ENCODE data around the gene FOXK1. TPM values are rescaled to one million over a fixed set of nuclear protein-coding genes. Genes with fewer than 3 reads are reported as not detected.

Gene FOXK1
- total and polyA plus RNA-seq, 2 of the 13 experiments (the other 11 are each of a cell fraction or from before 2014, with no cell fraction given) = 4.6 to 8.8 TPM

- TF ChIP-seq, protein P1, sequence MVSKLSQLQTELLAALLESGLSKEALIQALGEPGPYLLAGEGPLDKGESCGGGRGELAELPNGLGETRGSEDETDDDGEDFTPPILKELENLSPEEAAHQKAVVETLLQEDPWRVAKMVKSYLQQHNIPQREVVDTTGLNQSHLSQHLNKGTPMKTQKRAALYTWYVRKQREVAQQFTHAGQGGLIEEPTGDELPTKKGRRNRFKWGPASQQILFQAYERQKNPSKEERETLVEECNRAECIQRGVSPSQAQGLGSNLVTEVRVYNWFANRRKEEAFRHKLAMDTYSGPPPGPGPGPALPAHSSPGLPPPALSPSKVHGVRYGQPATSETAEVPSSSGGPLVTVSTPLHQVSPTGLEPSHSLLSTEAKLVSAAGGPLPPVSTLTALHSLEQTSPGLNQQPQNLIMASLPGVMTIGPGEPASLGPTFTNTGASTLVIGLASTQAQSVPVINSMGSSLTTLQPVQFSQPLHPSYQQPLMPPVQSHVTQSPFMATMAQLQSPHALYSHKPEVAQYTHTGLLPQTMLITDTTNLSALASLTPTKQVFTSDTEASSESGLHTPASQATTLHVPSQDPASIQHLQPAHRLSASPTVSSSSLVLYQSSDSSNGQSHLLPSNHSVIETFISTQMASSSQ (IDR thresholded peaks at IDR 0.05; ENCODE audit: low read depth) = peak; percentile 55; the same call in 1 of the 2 replicates
- TF ChIP-seq, protein P1 (CRISPR knock-in tag; IDR thresholded peaks at IDR 0.05; ENCODE audit: borderline replicate concordance) = no peak
- TF ChIP-seq HES4 (CRISPR knock-in tag; IDR thresholded peaks at IDR 0.05; ENCODE audit: borderline replicate concordance) (no peak), TAF1 (CRISPR knock-in tag; IDR thresholded peaks at IDR 0.05) (no peak), ZNF260 (CRISPR knock-in tag; IDR thresholded peaks at IDR 0.05; ENCODE audit: borderline replicate concordance, low read depth) (no peak), ZNF713 (CRISPR knock-in tag; IDR thresholded peaks at IDR 0.05) (no peak), KAT8 (CRISPR knock-in tag; IDR thresholded peaks at IDR 0.05) (no peak), KDM6A (CRISPR knock-in tag; IDR thresholded peaks at IDR 0.05; ENCODE audit: low read depth) (0 out of 2 replicates have a peak, but pooled peaks have one; percentile 17), KAT7 (CRISPR knock-in tag; IDR thresholded peaks at IDR 0.05; ENCODE audit: borderline replicate concordance) (0 out of 2 replicates have a peak, but pooled peaks have one; percentile 29), HHEX (CRISPR knock-in tag; IDR thresholded peaks at IDR 0.05) (no peak), ZNF512B (CRISPR knock-in tag; IDR thresholded peaks at IDR 0.05; ENCODE audit: borderline replicate concordance) (no peak), MAFG (CRISPR knock-in tag; IDR thresholded peaks at IDR 0.05) (no peak), ZNF891 (CRISPR knock-in tag; IDR thresholded peaks at IDR 0.05) (no peak), GLMP (CRISPR knock-in tag; IDR thresholded peaks at IDR 0.05; ENCODE audit: borderline replicate concordance) (no peak), NPAS2 (CRISPR knock-in tag; IDR thresholded peaks at IDR 0.05; ENCODE audit: borderline replicate concordance) (no peak), ZMYM3 (CRISPR knock-in tag; IDR thresholded peaks at IDR 0.05) (0 out of 2 replicates have a peak, but pooled peaks have one; percentile 22), ZNF121 (CRISPR knock-in tag; IDR thresholded peaks at IDR 0.05) (0 out of 2 replicates have a peak, but pooled peaks have one; percentile 24), ZBTB38 (CRISPR knock-in tag; IDR thresholded peaks at IDR 0.05) (no peak), HOXA3 (CRISPR knock-in tag; IDR thresholded peaks at IDR 0.05) (no peak), ZSCAN30 (CRISPR knock-in tag; IDR thresholded peaks at IDR 0.05) (no peak), ZNF839 (CRISPR knock-in tag; IDR thresholded peaks at IDR 0.05; ENCODE audit: borderline replicate concordance) (no peak), NCOR1 (IDR thresholded peaks at IDR 0.05; ENCODE audit: borderline replicate concordance, low read length) (no peak), NCOA5 (CRISPR knock-in tag; IDR thresholded peaks at IDR 0.05) (no peak), ZSCAN21 (CRISPR knock-in tag; IDR thresholded peaks at IDR 0.05; ENCODE audit: borderline replicate concordance) (no peak), THAP11 (CRISPR knock-in tag; IDR thresholded peaks at IDR 0.05) (no peak)
These were observed 6.2 kb upstream of the FOXK1 start (continued) for GRCh38 chr7:4675771-4676367.

Measured in HepG2 (cell line).